Measurements from ENCODE around the gene ZBTB42.
A peak's percentile ranks its signal among the peaks of the same experiment; 100 is the strongest.

DNA sequence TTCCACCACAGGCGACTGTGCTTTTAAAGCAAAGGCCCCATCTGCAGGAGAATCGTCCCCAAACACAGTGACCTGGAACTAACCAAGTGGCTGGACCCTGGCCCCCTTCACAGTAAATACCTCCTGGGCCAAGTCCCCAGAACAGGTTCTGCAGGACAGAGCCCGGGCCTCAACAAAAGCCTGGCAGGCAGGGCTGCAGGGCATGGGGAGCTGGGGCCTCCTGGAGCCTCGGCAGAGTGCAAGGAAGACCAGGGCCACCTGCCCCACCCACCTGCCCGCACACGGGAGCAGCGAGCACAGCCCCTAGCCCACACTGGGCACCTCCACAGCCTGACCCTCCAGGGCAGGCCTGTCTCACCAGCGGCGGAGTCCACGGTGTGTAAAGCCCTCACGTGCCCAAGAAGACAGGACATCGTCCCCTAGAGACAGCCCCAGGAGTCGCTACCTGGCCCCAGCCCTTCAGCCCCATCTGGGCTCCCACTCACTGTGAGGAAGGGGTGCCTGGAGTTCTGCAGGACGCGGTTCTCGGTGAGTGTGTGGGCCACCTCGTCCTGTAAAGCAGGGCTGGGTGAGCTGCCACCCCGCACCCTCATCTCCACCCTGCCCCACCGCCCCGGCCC is 26.3 kb upstream of the ZBTB42 start:
- TF ChIP-seq TAF1 (IDR thresholded peaks at IDR 0.05; ENCODE audit: low read depth) (no peak), EP300 (IDR thresholded peaks at IDR 0.05; ENCODE audit: borderline replicate concordance) (no peak), NFIC (IDR thresholded peaks at IDR 0.05) (peak; percentile 52), YY1 (IDR thresholded peaks at IDR 0.05; ENCODE audit: low read depth) (0 out of 2 replicates have a peak, but pooled peaks have one; percentile 10), MAX (IDR thresholded peaks at IDR 0.05) (peak; percentile 66)

Data from Ishikawa (cell line).